SU-DHL-6 (cell line): Measurements from ENCODE around the gene RAD51AP1.

Experiments
- H2AFZ ChIP-seq: fragments of 200-600 bp; sonication (generic); 2 replicates; pipeline ENCODE4 v1.6.1; 2014; ENCODE audit warnings: low read depth, mild to moderate bottlenecking, moderate library complexity, mixed read lengths, antibody characterized with exemption, low read length; ENCODE audit not compliant: severe bottlenecking
- H3F3A ChIP-seq: fragments of 200-600 bp; shearing (Covaris generic); 2 replicates; pipeline ENCODE4 v1.6.0; 2016; ENCODE audit warnings: antibody characterized with exemption, mild to moderate bottlenecking; ENCODE audit not compliant: insufficient read depth
- H3K27ac ChIP-seq: fragments of 200-600 bp; sonication (generic); 2 replicates; pipeline ENCODE4 v1.5.1; 2016; ENCODE audit warnings: low read depth, mild to moderate bottlenecking, low read length, moderate library complexity, mixed read lengths
- H3K27me3 ChIP-seq: fragments of 200-600 bp; sonication (generic), shearing (Covaris generic); 2 replicates; pipeline ENCODE4 v1.6.0; 2014; ENCODE audit warnings: mild to moderate bottlenecking, low read length
- H3K36me3 ChIP-seq: fragments of 200-600 bp; sonication (generic); 2 replicates; pipeline ENCODE4 v1.6.1; 2014; ENCODE audit warnings: mild to moderate bottlenecking, low read length, mixed read lengths
- H3K4me2 ChIP-seq: fragments of 300-600, 200-600 bp; shearing (Covaris generic), sonication (generic); 2 replicates; pipeline ENCODE4 v1.6.0; 2014; ENCODE audit warnings: low read length, low read depth, mild to moderate bottlenecking; ENCODE audit not compliant: poor library complexity, severe bottlenecking
- H3K4me3 ChIP-seq: fragments of 200-600 bp; sonication (generic); 2 replicates; pipeline ENCODE4 v1.5.1; 2014; ENCODE audit warnings: antibody characterized with exemption, low read length, mild to moderate bottlenecking, mixed read lengths; ENCODE audit not compliant: insufficient read depth, poor library complexity, severe bottlenecking
- H3K79me2 ChIP-seq: fragments of 200-600 bp; sonication (generic); 2 replicates; pipeline ENCODE4 v1.6.1; 2014; ENCODE audit warnings: mild to moderate bottlenecking, low read length, moderate library complexity; ENCODE audit not compliant: insufficient read depth
- H3K9ac ChIP-seq: fragments of 200-600 bp; sonication (generic); 2 replicates; pipeline ENCODE4 v1.7.0; 2014; ENCODE audit warnings: mild to moderate bottlenecking, low read length
- H3K9me2 ChIP-seq: fragments of 200-600 bp; sonication (generic); replicated peaks from 2 replicates; pipeline ENCODE4 v1.6.1; 2014; ENCODE audit warnings: low read length; ENCODE audit not compliant: insufficient read depth
- H3K9me3 ChIP-seq: fragments of 200-600 bp; sonication (generic); 2 replicates; pipeline ENCODE4 v1.6.1; 2014; ENCODE audit warnings: low read length, mixed read lengths; ENCODE audit not compliant: insufficient read depth
- H4K20me1 ChIP-seq: fragments of 200-600 bp; sonication (generic); 2 replicates; pipeline ENCODE4 v1.6.1; 2014; ENCODE audit warnings: low read depth, mild to moderate bottlenecking, antibody characterized with exemption, low read length, moderate library complexity, mixed read lengths
- CTCF ChIP-seq: fragments of 200-600 bp; sonication (generic); IDR thresholded peaks from one replicate; pipeline ENCODE4 v1.5.1; 2017; ENCODE audit warnings: antibody characterized with exemption, mild to moderate bottlenecking, low read length, moderate library complexity; ENCODE audit not compliant: insufficient read depth, poor library complexity, severe bottlenecking
- EZH2phosphoT487 ChIP-seq: fragments of 200-600 bp; sonication (generic), shearing (Covaris generic); conservative IDR thresholded peaks from 2 replicates; pipeline ENCODE4 v1.6.1; 2018; ENCODE audit warnings: mild to moderate bottlenecking, antibody characterized with exemption, low read length, moderate library complexity, mixed read lengths

RAD51AP1 gene

GRCh38 chr12:4538207-4539160, at the start of gene RAD51AP1:
Gene RAD51AP1 (plus strand): TSS chr12:4538890. CDS start chr12:4538940, 50 bp downstream.
- peak within 1 kb of the TSS; percentile 86 for H3K4me3 ChIP-seq
- TF ChIP-seq CTCF, result no peak
- TF ChIP-seq EZH2phosphoT487, result no peak
- peak within 1 kb of the TSS; percentile 89 for H3K9ac ChIP-seq
- H3K4me2 ChIP-seq, result peak within 1 kb of the TSS; percentile 97
- peaks cover 68% of the 10 kb centered on the region for H3K79me2 ChIP-seq
- H2AFZ ChIP-seq, result peak within 1 kb of the TSS; percentile 73
- no peaks in the 10 kb centered on the region for H3K9me2 ChIP-seq
- peaks cover 28% of the 10 kb centered on the region for H3F3A ChIP-seq
- H3K36me3 ChIP-seq, result peaks cover 27% of the 10 kb centered on the region; the same call in 1 of the 2 replicates
- no peaks in the 10 kb centered on the region for H3K9me3 ChIP-seq
- H3K27me3 ChIP-seq, result no peaks in the 10 kb centered on the region
- H3K27ac ChIP-seq, result peak within 1 kb of the TSS; percentile 88
- no peaks in the 10 kb centered on the region for H4K20me1 ChIP-seq

GRCh38 chr12:4489556-4489955, 49.1 kb upstream of the RAD51AP1 start:
- Histone ChIP-seq H4K20me1 (no peaks in the 10 kb centered on the region), H3F3A (no peaks in the 10 kb centered on the region), H3K9ac (no peak overlapping the region), H3K27ac (no peak overlapping the region), H3K9me3 (no peaks in the 10 kb centered on the region), H3K4me2 (no peak overlapping the region), H2AFZ (no peak overlapping the region), H3K36me3 (peaks cover 14% of the 10 kb centered on the region), H3K27me3 (no peaks in the 10 kb centered on the region), H3K4me3 (no peak overlapping the region), H3K9me2 (no peaks in the 10 kb centered on the region), H3K79me2 (no peaks in the 10 kb centered on the region)
- no peak for TF ChIP-seq EZH2phosphoT487
- no peak for TF ChIP-seq CTCF

GRCh38 chr12:4490973-4491372, 47.7 kb upstream of the RAD51AP1 start:
- no peak for TF ChIP-seq CTCF
- no peak overlapping the region for H3K4me2 ChIP-seq

More at GRCh38 chr12:4490973-4491372, 47.7 kb upstream of the RAD51AP1 start:
- Histone ChIP-seq H3K27me3 (no peaks in the 10 kb centered on the region), H3K27ac (no peak overlapping the region), H3K79me2 (no peaks in the 10 kb centered on the region), H3K4me3 (no peak overlapping the region), H3K9me2 (no peaks in the 10 kb centered on the region), H3K9ac (no peak overlapping the region), H3F3A (no peaks in the 10 kb centered on the region), H3K36me3 (peaks cover 19% of the 10 kb centered on the region), H2AFZ (no peak overlapping the region), H3K9me3 (no peaks in the 10 kb centered on the region), H4K20me1 (no peaks in the 10 kb centered on the region)
